Neural progenitor cell (in vitro differentiated cells): ENCODE measurements around the gene KIF2A.

ENCODE experiments used
- CTCF ChIP-seq: fragments of 200-600 bp; sonication (generic); IDR thresholded peaks from 2 replicates; pipeline ENCODE4 v1.5.1; 2017; ENCODE audit warnings: antibody characterized with exemption, mild to moderate bottlenecking
- EZH2 ChIP-seq: fragments of 200-600 bp; sonication (generic); IDR thresholded peaks from 2 replicates; pipeline ENCODE4 v1.6.1; 2017; ENCODE audit warnings: antibody characterized with exemption, mild to moderate bottlenecking, moderate library complexity
- EZH2phosphoT487 ChIP-seq: fragments of 200-600 bp; sonication (generic); IDR thresholded peaks from 2 replicates; pipeline ENCODE4 v1.6.1; 2017; ENCODE audit warnings: antibody characterized with exemption

GRCh38 chr5:62334082-62334481, 28.1 kb downstream of the KIF2A start:
- no peak for TF ChIP-seq CTCF
- TF ChIP-seq EZH2phosphoT487 = no peak
- no peak for TF ChIP-seq EZH2
